GM12872 (cell line): ENCODE data around the gene GFOD1.

Source experiments
- CTCF ChIP-seq: IDR thresholded peaks from 3 replicates; pipeline ENCODE4 v1.5.1; 2011; ENCODE audit warnings: low read depth, mild to moderate bottlenecking, low read length, moderate library complexity; ENCODE audit not compliant: insufficient read depth

Gene GFOD1

GRCh38 chr6:13487122-13488014 is at the start of gene GFOD1:
GFOD1 (minus strand) TSS chr6:13487600; CDS start chr6:13486890, 710 bp downstream.
- 0 out of 3 replicates have a peak, but pooled peaks have one; percentile 11 for TF ChIP-seq CTCF

- TF ChIP-seq CTCF = no peak
Observed at GRCh38 chr6:13536796-13537526, 49.6 kb upstream of the GFOD1 start.

- no peak for TF ChIP-seq CTCF
Observed at GRCh38 chr6:13535306-13535705, 47.9 kb upstream of the GFOD1 start.

- TF ChIP-seq CTCF = no peak
Observed at GRCh38 chr6:13534536-13534935, 47.1 kb upstream of the GFOD1 start.

- no peak for TF ChIP-seq CTCF
Observed at GRCh38 chr6:13531956-13532355, 44.6 kb upstream of the GFOD1 start.

- no peak for TF ChIP-seq CTCF
Observed at GRCh38 chr6:13528777-13529343, 41.5 kb upstream of the GFOD1 start.

- TF ChIP-seq CTCF = no peak
Observed at GRCh38 chr6:13528232-13528631, 40.8 kb upstream of the GFOD1 start.
